ENCODE measurements around the gene MICA.

The MICA gene

GRCh38 chr6:31403283-31404060, at the start of gene MICA:
MICA (plus strand) TSS chr6:31403595; CDS start chr6:31403633, 38 bp downstream.
- TF ChIP-seq CTCF (IDR thresholded peaks at IDR 0.05; ENCODE audit: low read depth, low read length): no peak
- H3K4me3 ChIP-seq (ENCODE audit: low read depth, low read length): peak within 1 kb of the TSS; percentile 79

- no peak overlapping the region for H3K4me3 ChIP-seq (ENCODE audit: low read depth, low read length)
- TF ChIP-seq CTCF (IDR thresholded peaks at IDR 0.05; ENCODE audit: low read depth, low read length): no peak
Measured at GRCh38 chr6:31354158-31354863, 49.1 kb upstream of the MICA start.

GRCh38 chr6:31354864-31355582, 48.4 kb upstream of the MICA start:
- no peak overlapping the region for H3K4me3 ChIP-seq (ENCODE audit: low read depth, low read length)
- no peak for TF ChIP-seq CTCF (IDR thresholded peaks at IDR 0.05; ENCODE audit: low read depth, low read length)

GRCh38 chr6:31355583-31355948, 47.8 kb upstream of the MICA start:
- no peak for TF ChIP-seq CTCF (IDR thresholded peaks at IDR 0.05; ENCODE audit: low read depth, low read length)
- H3K4me3 ChIP-seq (ENCODE audit: low read depth, low read length): peak overlapping the region; percentile 73

- peak overlapping the region; percentile 73 for H3K4me3 ChIP-seq (ENCODE audit: low read depth, low read length)
- TF ChIP-seq CTCF (IDR thresholded peaks at IDR 0.05; ENCODE audit: low read depth, low read length): no peak
Measured at GRCh38 chr6:31356216-31356945, 47.0 kb upstream of the MICA start.

- H3K4me3 ChIP-seq (ENCODE audit: low read depth, low read length): peak within 1 kb of the TSS; percentile 73
- TF ChIP-seq CTCF (IDR thresholded peaks at IDR 0.05; ENCODE audit: low read depth, low read length): no peak
Measured at GRCh38 chr6:31356946-31357466, 46.4 kb upstream of the MICA start, which contains the start of gene HLA-B. HLA-B (minus strand) TSS chr6:31357179; CDS start chr6:31357158, 21 bp downstream.

All from WI38 (cell line).